ENCODE results near the gene TEKT2. TPM values are rescaled to one million over a fixed set of nuclear protein-coding genes. Genes with fewer than 3 reads are reported as not detected.

Gene TEKT2
- total and polyA plus RNA-seq, 2 of the 8 experiments (the other 6 are each of a cell fraction or from before 2014, with no cell fraction given), result 1.6 to 1.7 TPM

DNA sequence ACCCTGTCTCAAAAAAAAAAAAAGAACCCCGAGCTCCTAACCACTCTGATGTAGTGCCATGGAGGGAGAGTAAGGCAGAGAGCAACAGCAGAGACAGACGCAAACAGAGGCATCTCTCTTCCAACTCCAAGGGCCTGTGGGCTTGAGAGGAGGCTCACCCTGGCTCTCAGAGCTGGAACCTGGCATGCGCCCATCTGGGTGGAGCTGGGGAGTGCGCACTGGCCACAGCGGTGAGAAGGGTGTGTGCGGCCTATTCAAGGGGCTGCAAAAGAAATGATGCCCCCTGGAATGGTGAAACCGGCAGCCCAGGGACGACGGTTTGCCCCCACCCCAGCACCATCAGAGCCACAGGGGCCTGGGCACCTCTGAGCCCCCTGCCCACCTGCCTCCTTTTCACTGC, 23.5 kb downstream of the TEKT2 start:
- H3K14ac ChIP-seq (ENCODE audit: insufficient read length), result no peak overlapping the region
- H2AK5ac ChIP-seq (ENCODE audit: low read depth, low read length), result no peak overlapping the region
- H3K56ac ChIP-seq (replicated peaks; ENCODE audit: insufficient read length, low read depth, low read length), result no peak overlapping the region
- no peak overlapping the region for H3K18ac ChIP-seq (ENCODE audit: extremely low read depth, low read length)
- no peak overlapping the region for H3K23ac ChIP-seq (ENCODE audit: insufficient read length)
- no peaks in the 10 kb centered on the region for H3K79me1 ChIP-seq (ENCODE audit: low read depth, low read length)
- ChIA-PET POLR2A (ENCODE audit: partially characterized antibody) (interaction anchor here (0.6 to 1.5 kb wide), 5 partner anchors 8 to 403 kb away, joined by 3 to 6 read pairs (median 3); no protein-coding TSS in a partner anchor), CTCF (ENCODE audit: partially characterized antibody) (interaction anchor here (1.0 to 32.6 kb wide), 7 partner anchors 11 to 202 kb away, joined by 3 to 738 read pairs (median 4); partner anchors contain the start of gene TRAPPC3)
- no peak overlapping the region for H3K4ac ChIP-seq (replicated peaks; ENCODE audit: insufficient read length, low read depth, low read length)
- no peak for FAIRE-seq
- H4K8ac ChIP-seq (ENCODE audit: extremely low read depth, insufficient read depth, low read length), result peak overlapping the region; percentile 57; the same call in 1 of the 2 replicates
- H3K4me2 ChIP-seq (ENCODE audit: insufficient read depth in 1 of 2, low read depth in 2 of 2, low read length in 2 of 2), result no peak overlapping the region
- no peak overlapping the region for H3K4me3 ChIP-seq (ENCODE audit: extremely low read depth in 1 of 4, insufficient read depth in 2 of 4, low read depth in 3 of 4, low read length in 4 of 4)
- H2BK15ac ChIP-seq (ENCODE audit: low read length), result no peak overlapping the region
- no peaks in the 10 kb centered on the region for H3K23me2 ChIP-seq (ENCODE audit: low read depth, low read length)
- H4K5ac ChIP-seq (ENCODE audit: insufficient read length, low read depth, low read length), result no peak overlapping the region
- no peak overlapping the region for H3K9ac ChIP-seq (replicated peaks in 1 of 4; ENCODE audit: extremely low read depth in 1 of 4, low read depth in 3 of 4, low read length in 3 of 4)
- no peak overlapping the region for H2BK12ac ChIP-seq (ENCODE audit: low read depth, low read length)
- H2BK20ac ChIP-seq (ENCODE audit: low read length), result no peak overlapping the region
- H4K20me1 ChIP-seq (replicated peaks in 1 of 2; ENCODE audit: control insufficient read depth in 1 of 2, insufficient read depth in 2 of 2, low read length in 2 of 2), result no peaks in the 10 kb centered on the region
- no peak overlapping the region; the same call in 1 of the 2 replicates for H2BK5ac ChIP-seq (ENCODE audit: low read depth, low read length)
- no peaks in the 10 kb centered on the region for H3K9me3 ChIP-seq (ENCODE audit: insufficient read depth in 2 of 2, low read depth in 1 of 2, low read length in 1 of 2)
- no peak overlapping the region for H4K91ac ChIP-seq (replicated peaks; ENCODE audit: insufficient read length, low read length)
- TF ChIP-seq BCL11A (IDR thresholded peaks at IDR 0.05; ENCODE audit: low read depth in 2 of 2, low read length in 2 of 2) (no peak), ASH2L (IDR thresholded peaks at IDR 0.05; ENCODE audit: low read length) (no peak), HDAC6 (IDR thresholded peaks at IDR 0.05; ENCODE audit: low read depth, low read length) (no peak), CBX8 (IDR thresholded peaks at IDR 0.05; ENCODE audit: borderline replicate concordance, low read depth, low read length) (no peak), RFX5 (IDR thresholded peaks at IDR 0.05; ENCODE audit: borderline replicate concordance, low read depth, low read length) (no peak), SUZ12 (IDR thresholded peaks at IDR 0.05; ENCODE audit: low read length) (no peak), SIRT6 (IDR thresholded peaks at IDR 0.05; ENCODE audit: low read length) (no peak), MAFK (IDR thresholded peaks at IDR 0.05; ENCODE audit: low read depth, low read length) (no peak), FOSL1 (IDR thresholded peaks at IDR 0.05; ENCODE audit: insufficient read depth, low read depth, low read length) (no peak)
- TF ChIP-seq, protein P1, sequence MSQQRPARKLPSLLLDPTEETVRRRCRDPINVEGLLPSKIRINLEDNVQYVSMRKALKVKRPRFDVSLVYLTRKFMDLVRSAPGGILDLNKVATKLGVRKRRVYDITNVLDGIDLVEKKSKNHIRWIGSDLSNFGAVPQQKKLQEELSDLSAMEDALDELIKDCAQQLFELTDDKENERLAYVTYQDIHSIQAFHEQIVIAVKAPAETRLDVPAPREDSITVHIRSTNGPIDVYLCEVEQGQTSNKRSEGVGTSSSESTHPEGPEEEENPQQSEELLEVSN (IDR thresholded peaks at IDR 0.05), result no peak
- H3K27ac ChIP-seq (ENCODE audit: low read depth, low read length), result no peak overlapping the region
- DNase-seq (ENCODE audit: low read depth in 1 of 2, low spot score in 2 of 2), result no peak
- WGBS, 2 experiments (ENCODE audit: extremely low coverage in 1 of 2, insufficient coverage in 1 of 2, insufficient read length in 1 of 2, insufficient replicate concordance in 2 of 2, low coverage in 1 of 2, low lambda C conversion rate in 2 of 2, missing lambda C conversion rate in 1 of 2), result 93% methylated on average over 8 of the region's 9 CpGs; no CpG with 5 or more reads in 1 of the 2 experiments
- H2BK120ac ChIP-seq (replicated peaks; ENCODE audit: low read depth, low read length), result no peak overlapping the region
- H3K36me3 ChIP-seq (ENCODE audit: control insufficient read depth in 2 of 4, insufficient read depth in 4 of 4, low read length in 3 of 4), result no peaks in the 10 kb centered on the region
- no peaks in the 10 kb centered on the region for H3K79me2 ChIP-seq (ENCODE audit: control insufficient read depth in 1 of 2, insufficient read depth in 2 of 2, low read length in 2 of 2)
- H3K27me3 ChIP-seq (replicated peaks in 1 of 4; ENCODE audit: control insufficient read depth in 3 of 4, extremely low read depth in 1 of 4, insufficient read depth in 3 of 4, low read length in 3 of 4), result no peaks in the 10 kb centered on the region
- H2AFZ ChIP-seq (ENCODE audit: low read length), result no peak overlapping the region
- H3K4me1 ChIP-seq (replicated peaks in 1 of 4; ENCODE audit: control insufficient read depth in 3 of 4, insufficient read depth in 4 of 4, low read length in 3 of 4), result no peaks in the 10 kb centered on the region
